ENCODE results near the gene LLCFC1. TPM values are rescaled to one million over a fixed set of nuclear protein-coding genes. Genes with fewer than 3 reads are reported as not detected.

The LLCFC1 gene
- total RNA-seq, 2 donors from 2014 or later = 6.4 TPM; not detected in 1

DNA sequence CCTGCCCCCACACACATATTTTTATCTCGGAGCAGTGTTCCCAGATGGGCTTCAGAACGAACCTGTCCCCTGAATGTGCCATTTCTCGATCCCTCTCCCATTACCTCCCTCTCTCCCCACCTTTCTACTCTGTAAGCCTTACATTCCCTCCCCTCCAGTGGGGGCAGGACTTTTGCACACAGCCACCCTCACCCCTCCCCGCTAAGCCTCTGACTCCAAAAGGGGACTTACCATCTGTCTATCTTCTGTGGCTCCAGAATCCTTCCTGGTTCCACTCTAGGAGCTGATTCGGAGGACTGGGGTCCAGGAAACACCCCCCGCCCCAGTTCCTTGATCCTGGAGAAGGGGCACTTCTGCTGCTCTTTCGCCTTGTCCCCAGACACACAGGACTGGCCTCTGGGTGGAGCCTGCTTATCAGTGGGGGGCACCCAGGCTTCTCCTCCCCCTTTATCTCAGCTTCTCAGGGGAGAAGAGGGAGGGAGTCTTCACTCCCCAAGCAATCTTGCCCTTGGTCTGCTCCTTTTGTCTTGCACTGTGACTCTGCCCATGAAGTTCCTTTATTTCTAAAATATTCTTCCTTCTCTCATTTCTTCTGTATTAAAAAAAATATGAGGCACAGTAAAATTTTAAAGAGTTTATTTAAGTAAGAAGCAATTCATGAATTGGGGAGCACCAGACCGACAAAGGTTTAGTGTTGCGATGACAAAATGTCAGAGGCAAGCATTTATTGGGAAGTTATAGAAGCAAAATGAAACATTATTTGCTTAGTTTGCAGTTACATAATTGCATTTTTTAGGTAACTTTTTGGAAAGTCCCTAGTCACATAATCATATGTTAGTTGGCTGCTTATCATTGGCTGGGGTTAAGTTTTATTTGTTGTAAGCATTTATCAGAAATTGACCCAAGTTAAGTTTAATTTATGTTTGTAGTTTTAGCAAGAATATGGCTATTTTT is 23.0 kb downstream of the LLCFC1 start, which contains the start of gene KEL:
KEL (minus strand) TSS at position 391 of the 954 bp plus-strand sequence; CDS start at position 234, 157 bp downstream.
- Histone ChIP-seq H3K27ac (no peak within 1 kb of the TSS), H3K4me3 (no peak within 1 kb of the TSS)
- no peak for DNase-seq (ENCODE audit: low spot score)

DNA sequence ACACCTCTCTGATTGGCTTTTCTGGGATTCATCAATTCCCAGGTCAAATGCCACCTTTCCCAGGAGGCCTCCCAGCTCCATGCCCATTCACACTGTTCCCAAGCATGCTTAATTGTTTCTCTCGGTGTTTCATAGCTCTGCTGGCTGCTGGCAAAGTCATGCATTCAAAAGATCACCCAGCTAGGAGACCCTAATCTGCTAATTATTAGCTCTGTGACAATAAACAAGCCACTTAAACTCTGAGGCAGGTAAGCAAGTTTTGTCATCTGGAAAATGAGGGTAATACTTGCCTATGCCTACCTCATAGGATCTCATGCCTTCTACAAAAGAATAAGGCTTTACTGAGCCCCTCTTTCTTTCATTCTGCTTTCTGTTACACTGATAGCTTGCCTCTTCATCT is 23.7 kb downstream of the LLCFC1 start:
- Histone ChIP-seq H3K27me3 (replicated peaks; ENCODE audit: insufficient read depth) (no peaks in the 10 kb centered on the region), H3K4me3 (no peak overlapping the region), H3K36me3 (no peaks in the 10 kb centered on the region), H3K4me1 (replicated peaks) (no peaks in the 10 kb centered on the region), H3K9me3 (no peaks in the 10 kb centered on the region), H3K27ac (no peak overlapping the region)
- TF ChIP-seq POLR2AphosphoS5 (IDR thresholded peaks at IDR 0.05) = no peak
- TF ChIP-seq, protein P1, sequence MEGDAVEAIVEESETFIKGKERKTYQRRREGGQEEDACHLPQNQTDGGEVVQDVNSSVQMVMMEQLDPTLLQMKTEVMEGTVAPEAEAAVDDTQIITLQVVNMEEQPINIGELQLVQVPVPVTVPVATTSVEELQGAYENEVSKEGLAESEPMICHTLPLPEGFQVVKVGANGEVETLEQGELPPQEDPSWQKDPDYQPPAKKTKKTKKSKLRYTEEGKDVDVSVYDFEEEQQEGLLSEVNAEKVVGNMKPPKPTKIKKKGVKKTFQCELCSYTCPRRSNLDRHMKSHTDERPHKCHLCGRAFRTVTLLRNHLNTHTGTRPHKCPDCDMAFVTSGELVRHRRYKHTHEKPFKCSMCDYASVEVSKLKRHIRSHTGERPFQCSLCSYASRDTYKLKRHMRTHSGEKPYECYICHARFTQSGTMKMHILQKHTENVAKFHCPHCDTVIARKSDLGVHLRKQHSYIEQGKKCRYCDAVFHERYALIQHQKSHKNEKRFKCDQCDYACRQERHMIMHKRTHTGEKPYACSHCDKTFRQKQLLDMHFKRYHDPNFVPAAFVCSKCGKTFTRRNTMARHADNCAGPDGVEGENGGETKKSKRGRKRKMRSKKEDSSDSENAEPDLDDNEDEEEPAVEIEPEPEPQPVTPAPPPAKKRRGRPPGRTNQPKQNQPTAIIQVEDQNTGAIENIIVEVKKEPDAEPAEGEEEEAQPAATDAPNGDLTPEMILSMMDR (IDR thresholded peaks at IDR 0.05) = no peak
- no peak for TF ChIP-seq POLR2A (IDR thresholded peaks at IDR 0.05)
- intact Hi-C loops (cut with DNase I) = no loop called here
- no peak for DNase-seq (ENCODE audit: low spot score)
- 23% methylated on average over 1 of the region's 1 CpG for WGBS

More for the DNA sequence above, 23.0 kb downstream of the LLCFC1 start, which contains the start of gene KEL:
- Histone ChIP-seq H3K27me3 (replicated peaks; ENCODE audit: insufficient read depth) (no peaks in the 10 kb centered on the region), H3K4me1 (replicated peaks) (no peaks in the 10 kb centered on the region), H3K9me3 (no peaks in the 10 kb centered on the region), H3K36me3 (no peaks in the 10 kb centered on the region)
- intact Hi-C loops (cut with DNase I) = no loop called here
- WGBS = 51% methylated on average over 9 of the region's 9 CpGs
- TF ChIP-seq POLR2A (IDR thresholded peaks at IDR 0.05) (no peak), POLR2AphosphoS5 (IDR thresholded peaks at IDR 0.05) (no peak)
- TF ChIP-seq, protein P1 (IDR thresholded peaks at IDR 0.05) = no peak

DNA sequence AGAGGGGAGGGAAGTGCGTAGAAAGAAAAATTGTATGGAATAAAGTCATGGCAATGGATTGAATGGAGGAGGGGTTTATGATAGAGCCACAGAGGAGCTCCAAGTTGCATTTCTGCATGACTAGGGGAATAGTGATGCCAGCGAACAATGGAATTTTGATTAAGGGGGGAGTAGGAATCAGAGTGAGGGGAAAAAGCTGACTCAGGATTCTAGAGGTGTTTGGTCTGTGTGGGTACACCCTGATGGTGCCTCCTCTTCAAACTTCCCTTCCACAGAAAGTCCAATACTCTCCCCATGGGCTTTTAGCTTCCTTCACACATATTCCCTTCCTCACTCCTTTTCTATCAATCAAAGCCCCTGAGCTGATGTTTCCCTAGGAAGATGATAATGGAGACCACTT is 24.7 kb downstream of the LLCFC1 start:
- H3K27ac ChIP-seq = no peak overlapping the region
- no peaks in the 10 kb centered on the region for H3K27me3 ChIP-seq (replicated peaks; ENCODE audit: insufficient read depth)
- H3K9me3 ChIP-seq = no peaks in the 10 kb centered on the region
- TF ChIP-seq POLR2A (IDR thresholded peaks at IDR 0.05) = no peak
- no peak for TF ChIP-seq POLR2AphosphoS5 (IDR thresholded peaks at IDR 0.05)
- TF ChIP-seq, protein P1 (IDR thresholded peaks at IDR 0.05) = no peak
- WGBS = 96% methylated on average over 2 of the region's 2 CpGs
- no peaks in the 10 kb centered on the region for H3K36me3 ChIP-seq
- DNase-seq (ENCODE audit: low spot score) = no peak
- intact Hi-C loops (cut with DNase I) = no loop called here
- no peaks in the 10 kb centered on the region for H3K4me1 ChIP-seq (replicated peaks)
- no peak overlapping the region for H3K4me3 ChIP-seq

DNA sequence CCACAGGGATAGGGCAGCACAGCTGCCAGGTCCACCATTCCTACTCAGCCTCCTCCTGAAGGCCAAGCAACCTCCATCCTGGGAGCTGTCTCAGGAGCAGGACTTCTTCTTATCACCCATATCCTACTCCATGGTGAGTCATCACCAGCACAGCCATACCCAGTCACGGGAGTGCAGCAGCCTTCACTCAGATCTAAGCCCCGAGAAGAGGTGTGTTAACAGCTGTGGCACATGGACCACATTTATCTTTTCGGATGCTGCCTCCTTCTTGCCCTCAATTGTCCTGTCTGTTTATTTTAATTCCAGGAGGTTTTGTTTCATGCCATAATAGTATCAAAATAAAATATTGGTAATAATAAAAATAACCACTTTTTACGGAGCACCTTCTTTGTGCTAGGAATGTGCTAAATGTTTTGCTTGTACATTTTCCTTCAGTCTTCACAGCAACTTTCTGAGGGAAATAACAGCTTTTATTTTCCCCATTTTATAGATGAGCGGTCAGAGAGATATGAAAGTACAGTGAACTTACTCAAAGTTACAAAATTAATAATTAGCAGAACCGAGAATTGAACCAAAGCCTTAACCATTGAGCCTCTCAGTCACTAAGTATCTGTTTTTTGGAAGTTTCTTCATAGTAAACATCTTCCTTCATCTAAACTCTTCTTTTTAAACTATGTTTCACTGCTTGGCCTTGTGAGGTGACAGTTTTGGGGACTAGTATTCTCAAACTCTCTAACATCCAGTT is 25.4 kb downstream of the LLCFC1 start:
- 84% methylated on average over 6 of the region's 6 CpGs for WGBS
- Histone ChIP-seq H3K4me1 (replicated peaks) (no peaks in the 10 kb centered on the region), H3K4me3 (no peak overlapping the region), H3K9me3 (no peaks in the 10 kb centered on the region), H3K27ac (no peak overlapping the region), H3K36me3 (no peaks in the 10 kb centered on the region), H3K27me3 (replicated peaks; ENCODE audit: insufficient read depth) (no peaks in the 10 kb centered on the region)
- no peak for DNase-seq (ENCODE audit: low spot score)
- intact Hi-C loops (cut with DNase I) = no loop called here
- TF ChIP-seq POLR2AphosphoS5 (IDR thresholded peaks at IDR 0.05) = no peak
- TF ChIP-seq, protein P1 (IDR thresholded peaks at IDR 0.05) = no peak
- TF ChIP-seq POLR2A (IDR thresholded peaks at IDR 0.05) = no peak
